ENCODE measurements around the gene KCNJ18.
A peak's percentile ranks its signal among the peaks of the same experiment; 100 is the strongest.
"Not testable (repeated sequence)": the region's sequence is repeated elsewhere in the genome, so short reads cannot be mapped to it uniquely, and the experiment has no call there.

The KCNJ18 gene

GRCh38 chr17:21707711-21708611 lies 15.6 kb downstream of the KCNJ18 start:
- H3K4me2 ChIP-seq; H3K27me3 ChIP-seq; H3K36me3 ChIP-seq; H3K27ac ChIP-seq; H3K9ac ChIP-seq; H4K20me1 ChIP-seq; H3K4me3 ChIP-seq; H3K9me3 ChIP-seq (replicated peaks in 1 of 11): not testable (repeated sequence)
- peaks cover 0 to 29% (median 14%) of the 10 kb centered on the region in 10 experiments; a peak in 17 of 20 replicates for H3K4me1 ChIP-seq

GRCh38 chr17:21708612-21709535 lies 16.6 kb downstream of the KCNJ18 start:
- H3K9me3 ChIP-seq (replicated peaks in 1 of 11); H3K36me3 ChIP-seq; H3K4me2 ChIP-seq; H3K9ac ChIP-seq; H4K20me1 ChIP-seq; H3K27ac ChIP-seq; H3K27me3 ChIP-seq; H3K4me3 ChIP-seq: not testable (repeated sequence)
- H3K4me1 ChIP-seq, result peaks cover 0 to 32% (median 17%) of the 10 kb centered on the region in 10 experiments; a peak in 17 of 20 replicates

GRCh38 chr17:21709994-21710393 lies 17.7 kb downstream of the KCNJ18 start:
- H3K27ac ChIP-seq; H3K4me2 ChIP-seq; H4K20me1 ChIP-seq; H3K36me3 ChIP-seq; H3K27me3 ChIP-seq; H3K4me3 ChIP-seq; H3K9me3 ChIP-seq (replicated peaks in 1 of 11); H3K9ac ChIP-seq: not testable (repeated sequence)
- H3K4me1 ChIP-seq, result peaks cover 0 to 41% (median 17%) of the 10 kb centered on the region in 10 experiments; a peak in 17 of 20 replicates

DNA sequence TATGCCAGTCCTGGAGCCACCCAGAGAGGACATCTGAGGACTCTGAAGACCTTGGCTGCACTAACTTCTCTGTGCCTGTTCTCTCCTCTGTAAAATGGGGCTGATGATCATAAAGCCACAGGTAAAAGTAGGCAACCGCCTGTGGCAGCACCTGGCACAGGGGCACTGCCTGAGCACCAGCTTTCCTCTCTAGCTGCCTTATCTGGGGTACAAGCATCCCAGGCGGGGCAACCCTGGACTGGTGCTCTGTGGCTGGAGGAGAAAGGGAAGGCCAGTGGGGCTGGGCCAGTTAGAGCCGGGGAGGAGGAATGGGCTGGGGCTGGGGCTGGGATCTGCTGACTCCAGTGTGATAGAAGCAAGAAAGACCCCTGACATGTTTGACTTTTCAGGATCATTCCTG lies 18.2 kb downstream of the KCNJ18 start:
- not testable (repeated sequence) for H3K4me3 ChIP-seq; H3K9ac ChIP-seq; H3K9me3 ChIP-seq (replicated peaks in 1 of 11); H3K36me3 ChIP-seq; H3K27ac ChIP-seq; H4K20me1 ChIP-seq; H3K27me3 ChIP-seq; H3K4me2 ChIP-seq
- peaks cover 0 to 38% (median 17%) of the 10 kb centered on the region in 10 experiments; a peak in 17 of 20 replicates for H3K4me1 ChIP-seq

DNA sequence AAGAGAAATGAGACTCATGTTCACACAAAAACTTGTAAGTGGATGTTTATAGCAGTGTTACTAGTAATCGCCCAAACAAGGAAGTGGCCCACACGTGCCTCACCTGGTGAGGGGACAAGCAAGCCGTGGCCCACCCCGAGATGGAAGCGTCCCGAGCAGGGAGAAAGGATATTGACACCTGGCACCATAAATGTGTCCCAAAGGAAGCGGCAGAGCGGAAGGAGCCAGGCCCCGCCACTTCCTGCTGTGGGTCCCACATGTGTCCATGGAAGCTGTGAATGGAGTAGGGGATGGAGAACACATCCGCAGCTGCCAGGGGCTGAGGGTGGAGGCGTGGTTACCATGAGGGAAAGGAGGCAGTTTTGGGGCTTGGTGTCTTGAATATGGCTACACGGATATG lies 18.9 kb downstream of the KCNJ18 start:
- TF ChIP-seq Cebpa-rat (IDR thresholded peaks at IDR 0.05), result no peak
- Histone ChIP-seq H3K4me3 (no peak overlapping the region), H3K9me3 (replicated peaks in 1 of 11) (no peaks in the 10 kb centered on the region), H4K20me1 (no peaks in the 10 kb centered on the region), H3K4me1 (peaks cover 0 to 34% (median 17%) of the 10 kb centered on the region in 10 experiments; a peak in 17 of 20 replicates), H3K27ac (no peak overlapping the region), H3K9ac (no peak overlapping the region), H3K36me3 (no peaks in the 10 kb centered on the region), H3K27me3 (no peaks in the 10 kb centered on the region), H3K4me2 (peak overlapping the region in 9 of 11 experiments; percentile 41 to 69 (median 65); a peak in 18 of 22 replicates)

DNA sequence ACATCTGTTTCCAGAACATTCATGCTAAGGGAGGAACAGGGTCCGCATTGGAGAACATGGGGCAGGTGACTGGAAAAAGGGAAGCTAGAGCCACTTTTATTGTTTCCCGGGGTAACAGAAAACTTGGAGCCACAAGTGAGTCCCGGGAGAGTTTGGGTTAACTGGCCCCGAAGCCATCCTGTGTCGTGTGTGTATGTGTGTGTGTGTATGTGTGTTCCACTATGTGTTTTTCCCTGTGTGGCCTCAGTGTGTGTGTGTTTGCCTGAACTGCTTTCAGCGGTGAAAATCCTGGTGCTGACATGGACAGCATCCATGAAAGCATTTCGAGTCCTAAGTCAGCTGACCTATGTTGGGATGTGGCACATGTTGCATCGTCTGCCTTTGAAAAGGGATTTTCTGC lies 20.7 kb downstream of the KCNJ18 start:
- H3K27me3 ChIP-seq; H3K9ac ChIP-seq; H3K27ac ChIP-seq; H3K36me3 ChIP-seq; H4K20me1 ChIP-seq; H3K9me3 ChIP-seq (replicated peaks in 1 of 11); H3K4me3 ChIP-seq: not testable (repeated sequence)
- Histone ChIP-seq H3K4me1 (peaks cover 0 to 34% (median 17%) of the 10 kb centered on the region in 10 experiments; a peak in 17 of 20 replicates), H3K4me2 (peak overlapping the region in 7 of 11 experiments; percentile 30 to 62 (median 53); a peak in 12 of 22 replicates)

DNA sequence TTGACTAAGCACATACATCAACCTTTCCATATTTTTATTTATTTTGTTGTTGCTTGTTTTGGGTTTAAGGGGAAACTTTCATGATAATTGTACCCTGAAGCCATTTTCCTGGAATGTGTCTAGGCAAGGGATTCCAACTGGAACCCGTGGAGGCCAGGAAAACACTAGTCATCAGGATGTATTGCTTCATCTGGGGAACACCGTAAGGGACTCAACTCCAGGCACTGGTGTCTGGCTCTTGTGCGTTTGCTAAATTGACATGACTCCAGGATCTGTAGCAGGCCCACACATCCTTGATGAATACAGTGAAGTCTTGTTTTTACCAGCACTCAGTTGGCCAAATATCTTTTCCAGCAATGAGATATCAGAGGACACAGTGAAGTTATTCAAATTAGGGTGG lies 21.3 kb downstream of the KCNJ18 start:
- not testable (repeated sequence) for H3K27ac ChIP-seq; H3K27me3 ChIP-seq; H3K4me2 ChIP-seq; H4K20me1 ChIP-seq; H3K4me3 ChIP-seq; H3K9ac ChIP-seq; H3K9me3 ChIP-seq (replicated peaks in 1 of 11); H3K36me3 ChIP-seq
- peaks cover 0 to 34% (median 17%) of the 10 kb centered on the region in 10 experiments; a peak in 17 of 20 replicates for H3K4me1 ChIP-seq

- H3K9me3 ChIP-seq (replicated peaks in 1 of 11); H3K4me3 ChIP-seq; H4K20me1 ChIP-seq; H3K27me3 ChIP-seq; H3K27ac ChIP-seq; H3K36me3 ChIP-seq; H3K9ac ChIP-seq: not testable (repeated sequence)
- Histone ChIP-seq H3K4me2 (peak overlapping the region in 3 of 11 experiments; percentile 7 to 32 (median 23); a peak in 7 of 22 replicates), H3K4me1 (peaks cover 0 to 34% (median 17%) of the 10 kb centered on the region in 10 experiments; a peak in 17 of 20 replicates)
These were observed 22.4 kb downstream of the KCNJ18 start for GRCh38 chr17:21714676-21715075.

GRCh38 chr17:21715877-21716276 lies 23.6 kb downstream of the KCNJ18 start:
- not testable (repeated sequence) for H4K20me1 ChIP-seq, H3K9ac ChIP-seq

DNA sequence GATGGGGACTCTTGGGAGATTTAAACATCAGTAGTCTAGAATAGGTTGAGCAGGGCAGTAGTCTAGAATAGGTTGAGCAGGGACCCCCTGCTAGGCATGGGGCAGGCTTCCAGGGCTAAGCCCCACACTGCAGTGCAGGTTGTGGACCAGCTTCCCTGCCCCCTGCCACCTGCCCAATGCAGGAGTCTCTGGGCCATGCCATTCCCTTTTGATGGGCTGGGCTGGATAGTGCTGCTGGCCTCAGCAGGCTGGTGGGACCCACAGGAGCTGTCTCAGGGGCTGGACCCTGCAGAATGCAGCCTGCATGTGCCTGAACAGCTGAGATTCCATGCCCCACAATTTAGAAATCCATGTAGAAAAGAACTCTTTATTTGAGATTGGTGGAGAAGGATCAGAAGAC lies 26.6 kb downstream of the KCNJ18 start:
- H3K4me3 ChIP-seq; H3K27me3 ChIP-seq; H3K4me2 ChIP-seq; H3K36me3 ChIP-seq; H3K27ac ChIP-seq; H4K20me1 ChIP-seq; H3K9ac ChIP-seq; H3K9me3 ChIP-seq (replicated peaks in 1 of 11): not testable (repeated sequence)
- peaks cover 0 to 22% (median 5%) of the 10 kb centered on the region in 10 experiments; a peak in 6 of 20 replicates for H3K4me1 ChIP-seq

More at GRCh38 chr17:21715877-21716276, 23.6 kb downstream of the KCNJ18 start:
- not testable (repeated sequence) for H3K27ac ChIP-seq; H3K4me3 ChIP-seq; H3K27me3 ChIP-seq; H3K36me3 ChIP-seq; H3K4me2 ChIP-seq; H3K9me3 ChIP-seq (replicated peaks in 1 of 11)
- H3K4me1 ChIP-seq, result peaks cover 0 to 29% (median 17%) of the 10 kb centered on the region in 10 experiments; a peak in 17 of 20 replicates

DNA sequence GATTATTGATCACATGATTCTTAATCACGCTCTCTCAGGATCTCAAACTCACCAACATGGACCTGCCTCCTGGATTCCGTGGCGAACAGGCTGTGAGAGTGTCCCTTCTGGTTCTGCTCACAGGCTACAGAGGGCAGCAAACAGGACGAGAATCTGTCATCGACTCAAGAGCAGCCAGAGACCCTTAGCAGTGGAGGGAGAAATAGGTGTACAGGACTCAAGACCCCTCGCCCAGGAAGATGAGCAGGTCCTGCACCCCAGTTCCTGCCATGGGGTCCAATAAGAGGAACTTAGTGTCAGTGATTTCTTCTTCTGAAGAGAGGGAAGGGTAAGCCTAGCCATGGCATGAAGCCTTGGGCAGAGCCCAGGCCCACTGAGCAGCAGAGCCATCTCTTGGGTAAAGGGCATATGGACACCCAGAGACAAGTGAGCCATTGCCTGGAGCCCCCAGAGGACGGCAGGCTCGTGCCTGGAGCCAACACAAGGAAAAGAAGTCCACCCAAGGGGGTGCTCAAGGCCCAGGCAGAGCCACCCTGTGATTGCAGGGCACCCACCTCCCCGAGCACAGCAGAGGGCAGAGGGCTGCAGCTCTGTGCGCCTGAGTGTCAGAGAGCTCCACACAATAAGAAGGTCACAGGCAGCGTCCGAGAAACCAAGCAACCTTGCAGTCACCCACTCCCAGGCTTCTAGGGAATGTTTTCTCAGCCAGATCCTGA lies 27.3 kb downstream of the KCNJ18 start:
- H3K4me3 ChIP-seq; H3K9ac ChIP-seq; H3K27ac ChIP-seq; H3K9me3 ChIP-seq (replicated peaks in 1 of 11); H3K36me3 ChIP-seq; H4K20me1 ChIP-seq; H3K4me2 ChIP-seq; H3K27me3 ChIP-seq: not testable (repeated sequence)
- H3K4me1 ChIP-seq, result peaks cover 0 to 19% (median 4%) of the 10 kb centered on the region in 10 experiments; a peak in 7 of 20 replicates

DNA sequence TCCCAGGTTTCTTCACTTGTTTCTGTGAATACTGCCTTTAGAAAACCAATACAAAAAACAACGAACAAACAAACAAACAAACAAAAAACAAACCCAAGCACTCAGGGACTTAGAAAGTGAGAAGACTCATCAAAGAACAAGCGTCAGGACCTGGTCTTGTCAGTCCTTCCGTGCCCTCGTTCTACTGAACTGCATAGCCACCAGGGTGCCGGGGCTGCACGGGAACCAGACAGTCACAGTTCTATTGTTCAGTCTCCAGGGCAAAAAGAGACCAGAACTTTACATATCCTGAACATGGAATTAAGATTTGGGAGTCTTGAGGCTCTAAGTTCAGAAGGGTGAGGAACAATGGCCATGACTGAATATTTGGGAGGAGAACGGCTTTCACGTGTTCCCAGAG lies 28.2 kb downstream of the KCNJ18 start:
- not testable (repeated sequence) for H3K27ac ChIP-seq; H3K4me2 ChIP-seq; H3K9me3 ChIP-seq (replicated peaks in 1 of 11); H3K27me3 ChIP-seq; H3K36me3 ChIP-seq; H4K20me1 ChIP-seq; H3K9ac ChIP-seq; H3K4me3 ChIP-seq
- peaks cover 0 to 20% (median 4%) of the 10 kb centered on the region in 10 experiments; a peak in 7 of 20 replicates for H3K4me1 ChIP-seq

All from BLaER1 treated with 17β-estradiol and CSF1 and Interleukin-3, amounts not matched to agents 10 nM and 100 nM (cell line).